ENCODE measurements around the gene SLC27A6. TPM values are rescaled to one million over a fixed set of nuclear protein-coding genes. Genes with fewer than 3 reads are reported as not detected.

SLC27A6 gene, protein sequence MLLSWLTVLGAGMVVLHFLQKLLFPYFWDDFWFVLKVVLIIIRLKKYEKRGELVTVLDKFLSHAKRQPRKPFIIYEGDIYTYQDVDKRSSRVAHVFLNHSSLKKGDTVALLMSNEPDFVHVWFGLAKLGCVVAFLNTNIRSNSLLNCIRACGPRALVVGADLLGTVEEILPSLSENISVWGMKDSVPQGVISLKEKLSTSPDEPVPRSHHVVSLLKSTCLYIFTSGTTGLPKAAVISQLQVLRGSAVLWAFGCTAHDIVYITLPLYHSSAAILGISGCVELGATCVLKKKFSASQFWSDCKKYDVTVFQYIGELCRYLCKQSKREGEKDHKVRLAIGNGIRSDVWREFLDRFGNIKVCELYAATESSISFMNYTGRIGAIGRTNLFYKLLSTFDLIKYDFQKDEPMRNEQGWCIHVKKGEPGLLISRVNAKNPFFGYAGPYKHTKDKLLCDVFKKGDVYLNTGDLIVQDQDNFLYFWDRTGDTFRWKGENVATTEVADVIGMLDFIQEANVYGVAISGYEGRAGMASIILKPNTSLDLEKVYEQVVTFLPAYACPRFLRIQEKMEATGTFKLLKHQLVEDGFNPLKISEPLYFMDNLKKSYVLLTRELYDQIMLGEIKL
- 0.15 TPM for total RNA-seq
- long read RNA-seq, result 0 reads

DNA sequence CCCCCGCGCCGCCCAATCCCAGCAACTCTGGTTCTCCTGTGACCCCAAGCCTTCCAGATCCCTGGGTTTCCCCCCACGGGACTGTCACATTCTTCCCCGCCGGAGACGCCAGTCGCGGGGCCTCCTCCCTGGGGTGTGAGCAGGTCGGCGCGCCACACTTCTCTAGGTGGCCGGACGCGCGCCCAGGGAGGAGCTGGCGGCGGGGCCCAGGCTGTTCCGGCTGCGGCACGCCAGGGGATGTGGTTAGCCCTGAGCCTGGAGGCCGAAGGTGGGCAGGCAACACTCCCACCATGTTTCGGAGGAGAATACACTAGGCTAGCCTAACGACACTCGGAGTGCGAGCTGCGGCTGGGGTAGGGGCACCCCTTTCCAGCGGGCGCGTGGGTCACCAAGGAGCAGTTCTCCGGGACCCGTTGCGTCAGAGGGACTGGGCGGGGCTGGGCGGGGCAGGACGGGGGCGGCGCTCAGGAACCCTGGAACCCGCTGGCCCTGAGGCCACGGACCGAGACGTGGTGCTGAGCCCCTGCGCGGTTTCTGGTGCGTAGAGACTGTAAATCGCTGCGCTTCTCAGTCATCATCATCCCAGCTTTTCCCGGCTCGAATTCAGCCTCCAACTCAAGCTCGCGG, at the start of gene SLC27A6:
SLC27A6 (plus strand) TSS at position 478 of the 627 bp plus-strand sequence. CDS start 650 bp downstream, outside the sequence.
- no peak for DNase-seq
- Histone ChIP-seq H3K27me3 (ENCODE audit: low read depth) (peaks cover 11% of the 10 kb centered on the region), H3K4me1 (no peaks in the 10 kb centered on the region), H3K36me3 (no peaks in the 10 kb centered on the region), H3K4me3 (peak within 1 kb of the TSS; percentile 35), H3K27ac (no peak within 1 kb of the TSS), H3K9me3 (no peaks in the 10 kb centered on the region)
- TF ChIP-seq, protein P1, sequence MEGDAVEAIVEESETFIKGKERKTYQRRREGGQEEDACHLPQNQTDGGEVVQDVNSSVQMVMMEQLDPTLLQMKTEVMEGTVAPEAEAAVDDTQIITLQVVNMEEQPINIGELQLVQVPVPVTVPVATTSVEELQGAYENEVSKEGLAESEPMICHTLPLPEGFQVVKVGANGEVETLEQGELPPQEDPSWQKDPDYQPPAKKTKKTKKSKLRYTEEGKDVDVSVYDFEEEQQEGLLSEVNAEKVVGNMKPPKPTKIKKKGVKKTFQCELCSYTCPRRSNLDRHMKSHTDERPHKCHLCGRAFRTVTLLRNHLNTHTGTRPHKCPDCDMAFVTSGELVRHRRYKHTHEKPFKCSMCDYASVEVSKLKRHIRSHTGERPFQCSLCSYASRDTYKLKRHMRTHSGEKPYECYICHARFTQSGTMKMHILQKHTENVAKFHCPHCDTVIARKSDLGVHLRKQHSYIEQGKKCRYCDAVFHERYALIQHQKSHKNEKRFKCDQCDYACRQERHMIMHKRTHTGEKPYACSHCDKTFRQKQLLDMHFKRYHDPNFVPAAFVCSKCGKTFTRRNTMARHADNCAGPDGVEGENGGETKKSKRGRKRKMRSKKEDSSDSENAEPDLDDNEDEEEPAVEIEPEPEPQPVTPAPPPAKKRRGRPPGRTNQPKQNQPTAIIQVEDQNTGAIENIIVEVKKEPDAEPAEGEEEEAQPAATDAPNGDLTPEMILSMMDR (IDR thresholded peaks at IDR 0.05), result no peak
- intact Hi-C loops (cut with DNase I), result no loop called here
- ATAC-seq, result peak; percentile 72 to 88

DNA sequence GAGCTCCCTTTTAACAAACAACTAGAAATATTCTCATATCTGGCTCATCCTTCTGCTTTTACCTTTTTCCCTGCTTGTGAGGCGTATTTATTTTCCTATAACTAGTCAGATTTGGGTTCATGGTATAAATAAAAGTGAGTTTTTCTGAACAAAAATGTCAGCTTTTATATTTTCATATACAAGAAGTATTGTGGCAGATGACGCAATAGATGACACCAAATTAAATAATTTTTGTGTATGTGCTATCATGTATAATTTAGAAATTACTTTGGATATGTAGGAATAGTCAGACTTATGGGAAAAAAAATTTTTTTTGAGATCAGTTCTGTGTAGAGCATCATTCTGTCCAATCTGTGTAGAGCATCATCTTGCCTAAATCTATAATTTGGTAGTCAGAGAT, 45.7 kb upstream of the SLC27A6 start:
- no peak overlapping the region for H3K27ac ChIP-seq
- DNase-seq, result no peak
- H3K27me3 ChIP-seq (ENCODE audit: low read depth), result no peaks in the 10 kb centered on the region
- TF ChIP-seq, protein P1 (IDR thresholded peaks at IDR 0.05), result no peak
- intact Hi-C loops (cut with DNase I), result no loop called here
- H3K36me3 ChIP-seq, result no peaks in the 10 kb centered on the region
- ATAC-seq, result no peak
- H3K4me1 ChIP-seq, result no peaks in the 10 kb centered on the region
- no peak overlapping the region for H3K4me3 ChIP-seq
- H3K9me3 ChIP-seq, result no peaks in the 10 kb centered on the region

DNA sequence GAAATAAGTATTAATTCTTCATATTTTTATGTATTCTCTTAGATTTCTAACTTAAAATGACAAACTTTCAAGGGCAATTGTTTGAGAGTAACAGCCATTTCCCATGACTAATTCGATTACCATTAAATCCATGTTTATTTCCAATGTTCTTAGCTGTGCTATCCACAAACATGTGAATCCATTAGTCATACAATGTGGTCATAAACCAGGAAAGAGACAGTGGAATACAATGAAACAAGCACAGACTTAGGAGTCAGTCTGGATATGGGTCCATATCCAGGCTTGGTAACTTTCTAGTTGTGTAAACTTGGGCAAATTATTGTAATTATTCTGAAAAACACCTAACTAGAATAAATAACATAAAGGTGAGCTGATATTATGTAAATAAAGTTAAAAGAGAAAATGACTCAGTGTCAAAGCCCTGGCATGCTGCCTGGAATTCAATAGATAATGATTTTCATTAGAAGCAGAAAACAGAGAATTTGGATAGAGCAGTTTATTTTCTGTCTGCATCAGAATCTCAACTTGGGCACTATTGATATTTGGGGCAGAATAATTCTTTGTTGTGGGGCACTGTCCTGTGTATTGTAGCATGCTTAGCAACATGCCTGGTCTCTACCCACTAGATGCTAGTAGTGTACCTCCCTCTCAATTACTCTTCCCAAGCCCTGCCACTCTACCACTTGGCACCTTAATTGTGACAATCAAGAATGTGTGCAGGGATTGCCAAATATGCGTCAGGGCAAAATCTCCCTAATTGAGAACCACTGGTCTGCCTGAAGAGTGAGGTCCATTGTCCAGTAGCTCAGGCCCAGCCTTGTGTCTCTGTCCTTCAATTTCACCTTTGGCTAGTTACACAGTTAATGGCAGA, 44.7 kb upstream of the SLC27A6 start:
- Histone ChIP-seq H3K27me3 (ENCODE audit: low read depth) (no peaks in the 10 kb centered on the region), H3K27ac (no peak overlapping the region), H3K36me3 (no peaks in the 10 kb centered on the region), H3K4me3 (no peak overlapping the region), H3K9me3 (no peaks in the 10 kb centered on the region), H3K4me1 (no peaks in the 10 kb centered on the region)
- intact Hi-C loops (cut with DNase I), result no loop called here
- TF ChIP-seq, protein P1 (IDR thresholded peaks at IDR 0.05), result no peak
- DNase-seq (no peak), ATAC-seq (no peak)

DNA sequence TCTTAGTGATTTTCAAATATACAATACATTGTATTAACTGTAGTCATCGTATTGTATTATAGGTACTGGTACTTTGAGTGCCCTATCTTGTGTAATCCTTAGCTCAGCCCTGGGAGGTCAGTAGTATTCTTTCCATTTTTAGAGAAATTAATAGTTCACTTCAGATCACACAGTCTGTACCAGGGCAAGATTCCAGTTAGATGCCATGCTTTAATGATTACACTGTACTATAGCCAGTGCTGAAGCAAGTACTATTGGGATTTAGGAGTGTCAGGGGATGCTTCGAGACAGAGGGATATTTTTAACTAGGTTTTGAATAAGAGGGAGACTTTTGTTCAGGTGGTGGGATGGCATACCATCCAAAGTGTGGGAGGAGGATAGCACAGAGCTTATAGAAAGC, 41.0 kb upstream of the SLC27A6 start:
- H3K9me3 ChIP-seq, result no peaks in the 10 kb centered on the region

More for the DNA sequence above, 41.0 kb upstream of the SLC27A6 start:
- Histone ChIP-seq H3K4me3 (no peak overlapping the region), H3K36me3 (no peaks in the 10 kb centered on the region), H3K27ac (no peak overlapping the region), H3K27me3 (ENCODE audit: low read depth) (no peaks in the 10 kb centered on the region), H3K4me1 (no peaks in the 10 kb centered on the region)
- DNase-seq (no peak), ATAC-seq (no peak)
- TF ChIP-seq, protein P1 (IDR thresholded peaks at IDR 0.05), result no peak
- intact Hi-C loops (cut with DNase I), result no loop called here
